Liver (tissue), 9 donors: ENCODE results near the gene TSHZ2. TPM values are rescaled to one million over a fixed set of nuclear protein-coding genes. Genes with fewer than 3 reads are reported as not detected.
A peak's percentile ranks its signal among the peaks of the same experiment; 100 is the strongest.

ENCODE experiments used
- DNase-seq: peaks from one replicate; pipeline ENCODE4 v3.0.0-alpha.2; 2017; ENCODE audit warnings: low spot score
- H3K27ac ChIP-seq, 2 donors: one replicate each; pipeline ENCODE4 v1.7.0; 2013; ENCODE audit warnings: inconsistent platforms in 2 of 2, low read length in 2 of 2, control low read depth in 1 of 2, low read depth in 1 of 2, mild to moderate bottlenecking in 1 of 2
- H3K27me3 ChIP-seq, 4 donors: one replicate each; pipeline versions ENCODE4 v1.6.1 to v1.7.0; 2013; ENCODE audit warnings: low read length in 3 of 4, inconsistent platforms in 1 of 4, mild to moderate bottlenecking in 1 of 4, moderate library complexity in 1 of 4; ENCODE audit not compliant: control insufficient read depth in 4 of 4, insufficient read depth in 4 of 4
- H3K36me3 ChIP-seq, 4 donors: one replicate each; pipeline versions ENCODE4 v1.6.1 to v1.7.0; 2013; ENCODE audit warnings: low read length in 3 of 4, mild to moderate bottlenecking in 3 of 4, low read depth in 1 of 4, moderate library complexity in 1 of 4; ENCODE audit not compliant: control insufficient read depth in 4 of 4, insufficient read depth in 3 of 4
- H3K4me1 ChIP-seq, 4 donors: one replicate each; pipeline versions ENCODE4 v1.6.1 to v1.7.0; 2013; ENCODE audit warnings: low read length in 3 of 4, mild to moderate bottlenecking in 3 of 4, moderate library complexity in 1 of 4; ENCODE audit not compliant: control insufficient read depth in 4 of 4, insufficient read depth in 4 of 4
- H3K4me3 ChIP-seq, 3 donors: one replicate each; pipeline versions ENCODE4 v1.6.1 to v1.7.0; 2013; ENCODE audit warnings: low read length in 3 of 3, control low read depth in 1 of 3, low read depth in 1 of 3, mild to moderate bottlenecking in 1 of 3
- H3K9ac ChIP-seq, 2 donors: one replicate each; pipeline ENCODE4 v1.7.0; 2013; ENCODE audit warnings: low read length in 2 of 2, mild to moderate bottlenecking in 2 of 2, moderate library complexity in 2 of 2, control low read depth in 1 of 2, low read depth in 1 of 2
- H3K9me3 ChIP-seq, 4 donors: one replicate each; pipeline versions ENCODE4 v1.6.1 to v1.7.0; 2013; ENCODE audit warnings: low read length in 3 of 4; ENCODE audit not compliant: control insufficient read depth in 4 of 4
- ATF3 ChIP-seq: IDR thresholded peaks from 2 replicates; pipeline ENCODE4 v1.6.1; 2016; ENCODE audit warnings: antibody characterized with exemption
- EGR1 ChIP-seq, 2 donors: IDR thresholded peaks; 2 replicates each; pipeline ENCODE4 v1.6.1; 2016 to 2018; ENCODE audit warnings: antibody characterized with exemption in 2 of 2, low read depth in 2 of 2
- FOXA1 ChIP-seq: IDR thresholded peaks from 2 replicates; pipeline ENCODE4 v1.6.1; 2016; ENCODE audit warnings: antibody characterized with exemption
- FOXA2 ChIP-seq: IDR thresholded peaks from 2 replicates; pipeline ENCODE4 v1.6.1; 2016; ENCODE audit warnings: antibody characterized with exemption
- GABPA ChIP-seq, 2 donors: IDR thresholded peaks in 1 of 2; conservative IDR thresholded peaks in 1 of 2; 2 replicates each; pipeline ENCODE4 v1.6.1; 2016; ENCODE audit warnings: antibody characterized with exemption in 2 of 2, mild to moderate bottlenecking in 1 of 2, moderate library complexity in 1 of 2
- HNF4A ChIP-seq, 2 donors: conservative IDR thresholded peaks; 2 replicates each; pipeline ENCODE4 v1.6.1; 2016; ENCODE audit warnings: antibody characterized with exemption in 2 of 2, mild to moderate bottlenecking in 2 of 2
- HNF4G ChIP-seq: IDR thresholded peaks from 2 replicates; pipeline ENCODE4 v1.6.1; 2016; ENCODE audit warnings: antibody characterized with exemption
- JUND ChIP-seq, 2 donors: IDR thresholded peaks; 2 replicates each; pipeline ENCODE4 v1.6.1; 2016; ENCODE audit warnings: antibody characterized with exemption in 2 of 2
- MAX ChIP-seq: IDR thresholded peaks from 2 replicates; pipeline ENCODE4 v1.6.1; 2016; ENCODE audit warnings: antibody characterized with exemption
- NR2F2 ChIP-seq: IDR thresholded peaks from 2 replicates; pipeline ENCODE4 v1.6.1; 2016; ENCODE audit warnings: antibody characterized with exemption
- RAD21 ChIP-seq, 2 donors: IDR thresholded peaks; 2 replicates each; pipeline ENCODE4 v1.6.1; 2016; ENCODE audit warnings: antibody characterized with exemption in 2 of 2, mild to moderate bottlenecking in 2 of 2
- REST ChIP-seq: IDR thresholded peaks from 2 replicates; pipeline ENCODE4 v1.6.1; 2016; ENCODE audit warnings: antibody characterized with exemption, mild to moderate bottlenecking
- RXRA ChIP-seq, 2 donors: IDR thresholded peaks; 2 replicates each; pipeline ENCODE4 v1.6.1; 2017 to 2018; ENCODE audit warnings: antibody characterized with exemption in 2 of 2, mild to moderate bottlenecking in 1 of 2
- SP1 ChIP-seq: IDR thresholded peaks from 2 replicates; pipeline ENCODE4 v1.6.1; 2018; ENCODE audit warnings: antibody characterized with exemption, mild to moderate bottlenecking
- TAF1 ChIP-seq: conservative IDR thresholded peaks from 2 replicates; pipeline ENCODE4 v1.6.1; 2016; ENCODE audit warnings: antibody characterized with exemption, mild to moderate bottlenecking
- YY1 ChIP-seq: IDR thresholded peaks from 2 replicates; pipeline ENCODE4 v1.6.1; 2016; ENCODE audit warnings: antibody characterized with exemption, mild to moderate bottlenecking
- ZBTB33 ChIP-seq: IDR thresholded peaks from 2 replicates; pipeline ENCODE4 v1.6.1; 2016; ENCODE audit warnings: antibody characterized with exemption
- WGBS: extraction: QIAGEN DNeasy Blood & Tissue Kit; methylation state at CpG from one replicate; pipeline ENCODE4 v1.1.7; 2013; 5-methylcytosine and 5-hydroxymethylcytosine counted together
- polyA plus RNA-seq, 2 donors: library from polyadenylated mRNA; stranded (reverse) in 1 of 2; unstranded in 1 of 2; fragments of 200-250 nt in 1 of 2; fragments of >200 nt in 1 of 2; fragmentation: Nextera tagmentation in 1 of 2; extraction: Ambion mirVana in 1 of 2; gene quantifications; one replicate each; pipeline versions ENCODE4 v1.2.1 to v1.2.3, GENCODE V29; 2013 to 2015
- total RNA-seq, 2 donors: library from RNA; depleted of rRNA; stranded (reverse); fragments of >200 nt; gene quantifications; one replicate each; pipeline ENCODE4 v1.2.3, GENCODE V29; 2014
- donor health status: healthy.
- donor health status: healthy.
- donor health status: healthy.
- donor health status: healthy.
- donor health status: healthy.

Gene TSHZ2
- total and polyA plus RNA-seq, 4 donors = 2.9 to 11.3 (median 7.8) TPM

- no peak for TF ChIP-seq RXRA (IDR thresholded peaks at IDR 0.05)
- peak; percentile 33 for TF ChIP-seq NR2F2
- Histone ChIP-seq H3K4me3 (no peak overlapping the region), H3K27ac (no peak overlapping the region), H3K9me3 (no peaks in the 10 kb centered on the region), H3K27me3 (no peaks in the 10 kb centered on the region), H3K36me3 (no peaks in the 10 kb centered on the region), H3K4me1 (no peaks in the 10 kb centered on the region), H3K9ac (no peak overlapping the region)
- WGBS = 71% methylated on average over 2 of the region's 2 CpGs
- DNase-seq = no peak
Measured at GRCh38 chr20:53296451-53297153, 324.4 kb downstream of the TSHZ2 start.

GRCh38 chr20:53297154-53297529 is 325.0 kb downstream of the TSHZ2 start:
- DNase-seq = no peak
- Histone ChIP-seq H3K36me3 (no peaks in the 10 kb centered on the region), H3K9ac (no peak overlapping the region), H3K27ac (no peak overlapping the region), H3K4me3 (no peak overlapping the region), H3K4me1 (no peaks in the 10 kb centered on the region), H3K27me3 (no peaks in the 10 kb centered on the region), H3K9me3 (no peaks in the 10 kb centered on the region)
- 96% methylated on average over 7 of the region's 7 CpGs for WGBS
- TF ChIP-seq HNF4A (conservative IDR thresholded peaks at IDR 0.05) (no peak), RXRA (IDR thresholded peaks at IDR 0.05) (no peak), YY1 (no peak), NR2F2 (no peak), FOXA2 (no peak), ZBTB33 (no peak), JUND (IDR thresholded peaks at IDR 0.05) (no peak), TAF1 (no peak), ATF3 (no peak), SP1 (no peak), FOXA1 (no peak)

- H3K27me3 ChIP-seq = no peaks in the 10 kb centered on the region
- H3K4me1 ChIP-seq = no peaks in the 10 kb centered on the region
- H3K9me3 ChIP-seq = no peaks in the 10 kb centered on the region
- no peak for DNase-seq
- TF ChIP-seq SP1 (no peak), HNF4G (no peak), GABPA (IDR thresholded peaks at IDR 0.05 in 1 of 2, conservative IDR thresholded peaks at IDR 0.05 in 1 of 2) (no peak)
- WGBS = 86% methylated on average over 6 of the region's 6 CpGs
- no peak overlapping the region for H3K9ac ChIP-seq
- no peak overlapping the region for H3K4me3 ChIP-seq
- H3K27ac ChIP-seq = no peak overlapping the region
- H3K36me3 ChIP-seq = no peaks in the 10 kb centered on the region
Measured at GRCh38 chr20:53298260-53298659, 326.1 kb downstream of the TSHZ2 start.

GRCh38 chr20:53298911-53299310 is 326.8 kb downstream of the TSHZ2 start:
- Histone ChIP-seq H3K9ac (no peak overlapping the region), H3K27ac (no peak overlapping the region), H3K36me3 (no peaks in the 10 kb centered on the region), H3K4me3 (no peak overlapping the region), H3K27me3 (no peaks in the 10 kb centered on the region), H3K9me3 (no peaks in the 10 kb centered on the region), H3K4me1 (no peaks in the 10 kb centered on the region)
- no peak for TF ChIP-seq HNF4A (conservative IDR thresholded peaks at IDR 0.05)
- no peak for TF ChIP-seq EGR1 (IDR thresholded peaks at IDR 0.05; ENCODE audit: low read depth in 2 of 2)
- TF ChIP-seq HNF4G = no peak
- no peak for TF ChIP-seq SP1
- TF ChIP-seq MAX = no peak
- TF ChIP-seq REST = no peak
- TF ChIP-seq GABPA (IDR thresholded peaks at IDR 0.05 in 1 of 2, conservative IDR thresholded peaks at IDR 0.05 in 1 of 2) = no peak
- TF ChIP-seq TAF1 = no peak
- no peak for TF ChIP-seq RAD21 (IDR thresholded peaks at IDR 0.05)
- TF ChIP-seq RXRA (IDR thresholded peaks at IDR 0.05) = no peak
- TF ChIP-seq JUND (IDR thresholded peaks at IDR 0.05) = no peak
- DNase-seq = no peak
- 97% methylated on average over 1 of the region's 1 CpG for WGBS
